GM12874 (cell line): ENCODE results near the gene TARBP1.

Experiments
- TF ChIP-seq, protein P1 (sequence below): IDR thresholded peaks from 2 replicates; pipeline ENCODE4 v1.5.1; 2011; ENCODE audit warnings: low read depth, mild to moderate bottlenecking, control low read depth, low read length, moderate library complexity; ENCODE audit not compliant: insufficient read depth

The TARBP1 gene

DNA sequence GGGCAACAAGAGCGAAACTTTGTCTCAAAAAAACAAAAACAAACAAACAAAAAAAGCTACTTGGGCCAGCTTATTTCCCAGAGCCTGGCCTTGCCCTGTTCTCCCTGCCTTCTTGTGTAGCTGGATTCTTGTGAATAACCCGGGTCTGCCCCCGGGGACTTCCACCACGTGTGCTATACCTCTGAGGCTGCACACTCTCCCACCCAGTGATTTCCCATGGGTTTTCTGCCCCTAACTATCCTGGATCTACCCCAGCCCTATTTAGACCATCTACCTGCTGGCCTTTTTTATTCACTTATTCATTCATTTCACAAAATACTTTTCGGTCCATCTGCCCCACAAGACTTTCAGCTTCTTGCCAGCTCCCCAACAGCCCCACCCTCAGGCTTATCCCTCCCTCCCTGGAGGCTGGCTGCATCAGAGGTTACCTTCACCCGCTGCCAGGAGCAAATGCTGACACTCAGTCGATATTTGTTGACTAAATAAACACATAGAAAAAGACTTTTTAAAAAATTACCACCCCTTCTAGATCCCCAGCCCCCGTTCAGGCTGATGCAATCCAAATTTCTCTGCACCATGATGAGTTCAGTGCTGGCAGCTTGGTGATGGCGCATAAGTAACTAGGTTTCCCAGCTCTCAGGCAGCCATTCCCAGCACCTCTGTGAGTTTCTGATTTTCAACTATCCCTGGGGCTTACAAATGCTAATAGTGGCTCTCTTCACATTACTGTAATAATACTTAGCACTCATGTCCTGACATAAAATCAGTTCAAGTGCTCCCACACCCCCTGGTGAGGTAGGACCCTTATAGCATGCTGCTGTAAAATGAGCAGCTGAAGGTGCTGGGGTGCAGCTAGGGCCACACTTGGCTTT is 30.7 kb upstream of the TARBP1 start:
- TF ChIP-seq, protein P1, sequence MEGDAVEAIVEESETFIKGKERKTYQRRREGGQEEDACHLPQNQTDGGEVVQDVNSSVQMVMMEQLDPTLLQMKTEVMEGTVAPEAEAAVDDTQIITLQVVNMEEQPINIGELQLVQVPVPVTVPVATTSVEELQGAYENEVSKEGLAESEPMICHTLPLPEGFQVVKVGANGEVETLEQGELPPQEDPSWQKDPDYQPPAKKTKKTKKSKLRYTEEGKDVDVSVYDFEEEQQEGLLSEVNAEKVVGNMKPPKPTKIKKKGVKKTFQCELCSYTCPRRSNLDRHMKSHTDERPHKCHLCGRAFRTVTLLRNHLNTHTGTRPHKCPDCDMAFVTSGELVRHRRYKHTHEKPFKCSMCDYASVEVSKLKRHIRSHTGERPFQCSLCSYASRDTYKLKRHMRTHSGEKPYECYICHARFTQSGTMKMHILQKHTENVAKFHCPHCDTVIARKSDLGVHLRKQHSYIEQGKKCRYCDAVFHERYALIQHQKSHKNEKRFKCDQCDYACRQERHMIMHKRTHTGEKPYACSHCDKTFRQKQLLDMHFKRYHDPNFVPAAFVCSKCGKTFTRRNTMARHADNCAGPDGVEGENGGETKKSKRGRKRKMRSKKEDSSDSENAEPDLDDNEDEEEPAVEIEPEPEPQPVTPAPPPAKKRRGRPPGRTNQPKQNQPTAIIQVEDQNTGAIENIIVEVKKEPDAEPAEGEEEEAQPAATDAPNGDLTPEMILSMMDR, result no peak

DNA sequence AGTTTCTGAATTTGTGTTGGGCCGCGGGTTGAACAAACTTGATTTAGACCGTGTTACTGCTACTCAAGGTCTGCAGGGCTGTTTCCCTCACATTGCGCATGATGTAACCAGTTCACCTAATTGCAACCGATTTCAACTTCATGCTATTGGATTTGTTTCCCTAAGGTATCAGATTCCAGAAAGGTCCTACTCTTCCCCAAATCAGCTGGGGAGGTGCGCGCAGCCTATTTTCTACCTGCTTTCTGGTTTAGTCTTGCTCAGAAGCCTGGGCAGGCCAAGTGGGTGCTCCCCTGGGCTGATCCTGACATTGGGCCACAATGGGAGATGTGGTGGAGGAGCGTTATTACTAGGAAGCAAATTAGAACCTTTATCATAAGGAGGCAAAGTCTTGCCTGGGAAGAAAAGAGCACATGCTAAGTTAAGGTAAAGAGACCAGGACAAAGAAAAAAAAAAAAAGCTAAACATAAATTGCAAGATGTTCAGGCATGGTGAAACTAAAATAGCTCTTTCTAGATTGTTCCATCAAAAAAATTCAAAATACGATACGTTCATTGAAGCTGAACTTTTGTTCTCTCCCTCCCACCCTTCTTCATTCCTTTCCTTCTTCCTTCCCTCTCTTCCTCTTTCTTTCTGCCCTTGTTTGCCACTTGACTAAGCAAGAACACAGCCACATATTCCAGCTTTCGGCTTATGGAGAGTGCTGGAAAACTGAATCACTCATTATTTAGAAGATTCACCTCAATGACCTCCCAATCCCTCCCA is 28.8 kb upstream of the TARBP1 start:
- TF ChIP-seq, protein P1, result no peak

DNA sequence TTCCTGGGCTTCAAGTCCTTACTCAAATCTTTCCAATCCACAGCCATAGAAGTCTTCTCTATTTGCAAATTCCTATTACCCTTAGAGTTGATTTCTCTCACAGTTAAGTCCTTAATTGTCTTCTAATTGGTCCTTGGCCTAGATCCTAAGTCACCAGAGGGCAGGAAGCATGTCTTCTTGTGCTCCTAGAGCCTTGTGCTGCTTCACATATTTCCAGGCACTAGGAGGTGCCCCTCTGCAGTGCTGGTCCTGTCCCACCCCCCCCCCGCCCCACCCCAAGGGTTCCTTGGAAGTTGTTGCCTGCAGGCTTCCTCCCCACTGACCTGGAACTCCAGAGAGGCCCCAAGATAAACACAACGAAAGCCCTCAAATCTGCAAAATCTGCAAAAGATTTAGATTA is 28.1 kb upstream of the TARBP1 start:
- TF ChIP-seq, protein P1, result no peak

DNA sequence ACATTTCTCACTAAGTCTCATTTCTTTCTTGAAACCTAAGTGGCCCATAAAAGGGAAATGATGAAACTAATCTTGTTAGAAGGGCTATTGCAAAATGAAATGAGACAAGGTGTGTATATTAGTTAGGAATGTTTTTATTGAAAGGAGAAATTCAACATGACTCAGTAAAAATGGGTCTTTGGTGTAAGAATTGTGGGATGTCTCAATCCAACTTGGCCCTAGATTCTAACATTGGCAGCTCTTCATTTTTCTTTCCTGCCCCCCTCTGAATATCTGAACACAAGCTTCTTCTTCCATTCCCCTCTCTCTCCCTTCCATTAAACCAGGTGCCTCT is 26.8 kb upstream of the TARBP1 start:
- TF ChIP-seq, protein P1, result no peak

DNA sequence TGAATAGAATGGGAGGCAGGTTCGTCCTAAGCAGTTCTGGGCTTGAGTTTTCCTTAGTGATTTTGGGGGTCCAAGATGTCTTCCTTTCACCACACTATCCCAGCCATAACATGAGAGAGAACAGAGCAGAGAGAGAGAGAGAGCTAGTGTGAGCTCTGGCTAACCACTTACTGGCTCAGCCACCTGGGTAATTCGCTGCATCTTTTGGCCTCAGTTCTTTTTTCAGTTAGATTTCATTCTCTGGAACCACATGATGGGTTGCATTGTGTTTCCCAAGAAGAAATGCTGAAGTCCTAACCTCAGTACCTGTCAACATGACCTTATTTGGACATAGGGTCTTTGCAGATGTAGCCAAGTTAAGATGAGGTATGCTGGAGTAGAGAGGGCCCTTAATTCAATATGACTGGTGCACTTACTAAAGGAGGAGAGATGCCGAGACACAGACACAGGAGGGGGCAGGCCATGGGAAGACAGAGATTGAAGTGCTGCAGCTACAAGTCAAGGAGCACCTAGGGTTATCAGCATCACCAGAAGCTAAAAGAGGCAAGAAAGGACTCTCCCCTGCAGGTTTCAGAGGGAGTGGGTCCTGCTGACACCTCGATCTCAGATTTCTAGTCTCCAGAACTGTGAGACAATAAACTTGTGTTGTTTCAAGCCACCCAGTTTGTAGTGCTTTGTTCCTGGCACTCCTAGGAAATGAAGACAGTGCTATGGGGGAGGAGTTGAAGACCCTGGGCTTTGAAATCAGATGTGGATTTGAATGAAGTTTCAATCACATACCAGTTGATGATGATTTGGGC is 26.2 kb upstream of the TARBP1 start:
- TF ChIP-seq, protein P1, result no peak

DNA sequence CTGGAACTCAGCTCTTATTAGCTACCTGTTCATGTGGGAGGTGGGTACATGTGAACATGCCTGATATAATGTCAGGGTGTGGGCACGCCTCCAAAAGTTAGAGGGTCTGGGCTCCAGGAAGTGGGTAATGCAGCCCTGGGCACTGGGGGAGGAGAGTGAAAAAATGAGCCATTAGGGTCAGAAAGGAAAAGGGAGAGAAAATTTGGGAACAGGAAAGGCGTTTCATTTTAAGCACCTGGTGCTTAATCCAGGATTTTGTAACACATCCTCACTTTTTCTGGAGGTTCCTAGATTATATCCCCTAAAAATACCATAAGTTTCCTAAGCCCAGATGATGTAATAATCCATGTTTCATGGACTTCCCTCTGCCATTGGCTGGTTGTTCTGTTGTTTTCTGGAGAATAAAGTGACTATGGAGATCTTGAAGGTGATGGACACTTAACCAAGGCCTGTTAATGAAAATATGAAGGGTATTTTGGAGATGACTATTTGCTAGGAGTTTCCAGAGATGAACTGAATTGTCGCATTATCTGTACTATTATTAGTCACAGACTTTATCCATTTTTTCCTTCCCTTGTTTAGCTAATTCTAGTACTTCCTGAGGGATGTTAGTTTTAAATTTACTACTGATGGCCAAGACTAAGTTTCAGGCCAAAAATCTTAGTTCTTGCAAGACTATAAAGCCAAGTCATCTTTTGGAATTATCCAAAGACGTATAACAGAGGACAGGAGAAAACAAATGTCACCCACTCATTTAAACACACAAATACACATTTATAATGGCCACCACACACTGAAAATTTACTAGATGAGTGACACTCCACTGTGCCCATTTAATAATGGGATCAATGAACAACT is 24.4 kb upstream of the TARBP1 start:
- TF ChIP-seq, protein P1, result no peak

DNA sequence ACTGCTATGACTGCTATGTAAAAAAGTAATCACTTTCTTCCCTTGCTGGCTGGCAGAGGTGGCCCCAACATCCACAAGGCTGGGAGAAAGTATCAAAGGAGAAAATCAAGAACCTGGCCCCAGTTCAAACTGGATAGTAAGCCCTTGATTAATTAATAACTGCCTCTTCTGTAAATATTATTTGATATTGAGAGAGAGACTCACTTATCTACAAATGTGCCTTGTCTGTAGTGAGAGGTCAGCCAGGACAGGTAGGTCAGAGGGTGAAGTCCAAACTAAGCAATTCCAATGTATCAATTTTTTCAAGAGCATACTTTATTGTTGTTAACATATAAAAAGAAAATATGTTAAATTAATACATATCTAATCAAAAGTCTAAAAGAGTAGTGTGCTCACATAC is 23.8 kb upstream of the TARBP1 start:
- TF ChIP-seq, protein P1, result no peak
